ENCODE data around the gene TMA16.
A peak's percentile ranks its signal among the peaks of the same experiment; 100 is the strongest.

Gene TMA16

DNA sequence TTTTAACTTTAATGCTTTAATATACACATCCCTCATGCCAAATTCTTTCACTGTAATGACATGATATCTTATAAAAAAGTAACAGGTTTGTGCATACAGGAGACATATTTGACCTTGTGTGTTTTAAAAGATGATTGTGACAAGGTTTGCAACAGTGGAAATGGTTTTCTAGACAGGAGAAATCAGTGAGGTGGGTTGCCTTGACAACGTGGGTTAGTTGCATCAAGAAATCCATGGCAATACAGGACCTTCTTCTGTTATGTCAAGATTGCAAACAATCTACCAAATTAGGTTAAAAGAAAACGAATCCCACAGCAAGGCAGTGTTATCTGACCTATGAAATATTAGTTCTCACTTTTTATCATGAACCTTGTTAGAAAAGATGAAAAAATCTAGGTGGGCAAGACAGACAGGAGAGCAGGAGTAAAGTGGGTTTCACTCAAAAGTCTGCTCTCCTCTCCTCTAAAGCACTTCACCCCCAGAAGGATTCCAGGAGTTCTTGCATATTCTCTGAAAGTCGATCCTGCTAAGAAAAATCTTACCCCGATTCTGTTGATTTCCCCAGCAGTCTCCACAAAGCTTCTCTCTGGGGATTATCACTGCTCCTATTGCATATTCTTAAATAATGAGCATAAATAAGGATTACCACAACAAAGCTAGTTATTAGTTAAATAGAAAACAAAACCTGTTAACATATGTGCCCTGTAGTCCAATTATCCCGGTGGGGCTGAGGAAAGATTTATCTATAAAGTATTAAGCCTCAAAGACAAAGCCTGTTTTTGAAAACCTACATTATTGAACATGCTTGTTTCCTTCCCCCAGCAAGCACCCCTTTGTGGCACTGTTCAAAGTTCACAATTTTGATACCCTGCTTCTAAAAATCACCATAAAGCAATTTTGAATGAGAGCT lies 71.0 kb downstream of the TMA16 start:
- peak in 1 of 3 experiments; percentile 6 for DNase-seq

DNA sequence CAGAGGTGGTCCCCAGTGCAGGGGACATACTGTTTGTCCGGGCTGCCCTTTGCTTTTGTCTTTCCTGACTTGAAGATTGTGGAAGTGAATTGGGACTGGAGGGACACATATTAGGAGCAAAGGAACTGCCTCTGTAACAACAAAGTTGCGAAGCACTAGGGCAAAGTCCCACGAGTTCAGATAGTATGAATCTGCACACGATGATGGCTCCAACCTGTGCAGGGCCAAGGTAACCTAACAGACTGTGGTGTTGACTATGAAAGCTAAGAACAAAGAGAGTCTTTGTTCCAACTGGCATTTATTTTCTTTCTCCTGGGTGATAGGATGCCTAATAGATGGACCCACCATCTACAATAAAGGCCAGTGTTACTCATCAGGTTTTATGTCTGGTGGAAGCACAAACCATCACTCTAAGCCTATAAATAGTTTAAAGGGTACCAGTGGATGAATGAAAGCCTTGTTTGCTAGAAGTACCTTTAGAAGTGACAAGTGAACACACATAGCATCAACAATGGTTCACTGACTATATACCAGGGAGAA lies 71.8 kb downstream of the TMA16 start:
- DNase-seq, result no peak

DNA sequence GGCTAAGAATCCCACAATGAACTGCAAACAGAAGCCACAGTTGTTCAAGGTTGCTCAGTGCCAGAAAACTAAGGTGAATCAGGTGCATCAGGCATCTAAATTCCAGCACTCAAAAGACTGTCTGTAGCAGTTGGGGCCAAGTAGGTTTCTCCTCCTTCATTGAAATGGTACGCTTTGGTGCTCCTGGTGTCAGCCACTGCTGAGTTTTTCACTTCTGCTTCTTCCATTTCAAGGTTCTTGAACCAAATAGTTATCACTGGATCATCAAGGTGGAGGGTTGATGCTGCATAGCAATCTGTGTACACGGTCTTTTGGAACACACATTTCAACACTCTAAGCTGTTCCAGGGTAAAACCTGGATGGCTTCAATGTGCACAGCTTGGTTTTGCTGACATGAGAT lies 74.4 kb downstream of the TMA16 start:
- DNase-seq, result no peak

All from NCI-H1417 (cell line).